Endodermal cell (in vitro differentiated cells): ENCODE measurements around the gene LDAH. TPM values are rescaled to one million over a fixed set of nuclear protein-coding genes. Genes with fewer than 3 reads are reported as not detected.

Experiments
- DNase-seq: peaks from one replicate; pipeline ENCODE4 v3.0.0-alpha.2; 2017
- H3K27ac ChIP-seq: 2 replicates; pipeline ENCODE4 v1.5.1; 2013; ENCODE audit warnings: mild to moderate bottlenecking, low read depth, low read length, moderate library complexity
- H3K27me3 ChIP-seq: 2 replicates; pipeline ENCODE4 v1.6.1; 2013; ENCODE audit warnings: mild to moderate bottlenecking, low read length, moderate library complexity; ENCODE audit not compliant: insufficient read depth, control insufficient read depth, poor library complexity, severe bottlenecking
- H3K36me3 ChIP-seq: 2 replicates; pipeline ENCODE4 v1.7.0; 2013; ENCODE audit warnings: mild to moderate bottlenecking, low read length, moderate library complexity; ENCODE audit not compliant: control insufficient read depth, insufficient read depth
- H3K4me1 ChIP-seq: one replicate; pipeline ENCODE4 v1.7.0; 2013; ENCODE audit warnings: low read length; ENCODE audit not compliant: control insufficient read depth, insufficient read depth
- H3K4me3 ChIP-seq: 2 replicates; pipeline ENCODE4 v1.5.1; 2013; ENCODE audit warnings: mild to moderate bottlenecking, low read length, moderate library complexity
- H3K9ac ChIP-seq: 2 replicates; pipeline ENCODE4 v1.6.1; 2013; ENCODE audit warnings: mild to moderate bottlenecking, low read length, moderate library complexity; ENCODE audit not compliant: poor library complexity, severe bottlenecking; ENCODE audit errors: extremely low read depth
- H3K9me3 ChIP-seq: 2 replicates; pipeline ENCODE4 v1.6.1; 2013; ENCODE audit warnings: mild to moderate bottlenecking, low read length, moderate library complexity; ENCODE audit not compliant: control insufficient read depth
- H3K27ac Mint-ChIP-seq: 2 replicates; pipeline ENCODE4 v1.8.0; 2020; ENCODE audit warnings: mixed read lengths
- H3K27me3 Mint-ChIP-seq: 2 replicates; pipeline ENCODE4 v1.8.0; 2021; ENCODE audit warnings: mild to moderate bottlenecking, mixed read lengths; ENCODE audit not compliant: insufficient read depth
- H3K36me3 Mint-ChIP-seq: 2 replicates; pipeline ENCODE4 v1.8.0; 2020; ENCODE audit warnings: low read depth, mixed read lengths
- H3K4me1 Mint-ChIP-seq: 2 replicates; pipeline ENCODE4 v1.8.0; 2020; ENCODE audit warnings: mixed read lengths
- H3K4me3 Mint-ChIP-seq: 2 replicates; pipeline ENCODE4 v1.8.0; 2020; ENCODE audit warnings: mild to moderate bottlenecking, moderate library complexity, mixed read lengths
- H3K9me3 Mint-ChIP-seq: 2 replicates; pipeline ENCODE4 v1.8.0; 2020; ENCODE audit warnings: mild to moderate bottlenecking, mixed read lengths
- CTCF ChIP-seq: fragments of 200-600 bp; sonication (generic); conservative IDR thresholded peaks from 2 replicates; pipeline ENCODE4 v1.5.0; 2021; ENCODE audit warnings: antibody characterized with exemption, mild to moderate bottlenecking
- WGBS, 2 experiments: methylation state at CpG; one replicate each; pipeline versions ENCODE4 v1.1.5 to v1.1.7; 2013; ENCODE audit warnings: missing lambda C conversion rate in 2 of 2, mixed read lengths in 1 of 2; ENCODE audit not compliant: insufficient coverage in 1 of 2, insufficient read length in 1 of 2; 5-methylcytosine and 5-hydroxymethylcytosine counted together
- total RNA-seq, 2 donors: library from RNA; stranded (reverse); fragmentation: NEBNext Ultra II Directional in 1 of 2; extraction: Animal tissue kit (Norgen Biotek cat#: 25700) in 1 of 2; gene quantifications; 2 replicates in 1 of 2; 3 replicates in 1 of 2; pipeline ENCODE4 v1.2.1, GENCODE V29; 2021

LDAH gene
- total RNA-seq, 2 donors from 2014 or later, result 28.7 to 42.2 TPM

- Histone ChIP-seq H3K27me3 (peaks cover 8% of the 10 kb centered on the region), H3K4me1 (no peaks in the 10 kb centered on the region), H3K9me3 (no peaks in the 10 kb centered on the region), H3K4me3 (no peak overlapping the region), H3K9ac (no peak overlapping the region), H3K27ac (no peak overlapping the region), H3K36me3 (peaks cover under 1% of the 10 kb centered on the region)
- H3K36me3 Mint-ChIP-seq, result peaks cover 8% of the 10 kb centered on the region
- no peaks in the 10 kb centered on the region for H3K9me3 Mint-ChIP-seq
- no peak for TF ChIP-seq CTCF
- H3K27me3 Mint-ChIP-seq, result peaks cover 3% of the 10 kb centered on the region
- H3K4me3 Mint-ChIP-seq, result no peak overlapping the region
- 85 to 93% methylated on average over 4 of the region's 4 CpGs for WGBS, 2 experiments
- DNase-seq, result no peak
- no peak overlapping the region for H3K27ac Mint-ChIP-seq
- peaks cover 13% of the 10 kb centered on the region for H3K4me1 Mint-ChIP-seq
Measured at GRCh38 chr2:20648206-20648605, 174.7 kb downstream of the LDAH start.

- peaks cover 1% of the 10 kb centered on the region for H3K27me3 Mint-ChIP-seq
- H3K4me1 ChIP-seq, result no peaks in the 10 kb centered on the region
- peaks cover 5% of the 10 kb centered on the region for H3K36me3 ChIP-seq
- no peaks in the 10 kb centered on the region for H3K9me3 ChIP-seq
- DNase-seq, result no peak
- 90 to 97% methylated on average over 5 to 8 of the region's 8 CpGs for WGBS, 2 experiments
- no peaks in the 10 kb centered on the region for H3K9me3 Mint-ChIP-seq
- peaks cover 13% of the 10 kb centered on the region for H3K4me1 Mint-ChIP-seq
- peaks cover 7% of the 10 kb centered on the region for H3K27me3 ChIP-seq
- no peak overlapping the region for H3K27ac ChIP-seq
- no peak overlapping the region for H3K4me3 ChIP-seq
- no peak for TF ChIP-seq CTCF
- H3K4me3 Mint-ChIP-seq, result no peak overlapping the region
- H3K9ac ChIP-seq, result no peak overlapping the region
- no peak overlapping the region for H3K27ac Mint-ChIP-seq
- peaks cover 8% of the 10 kb centered on the region for H3K36me3 Mint-ChIP-seq
Measured at GRCh38 chr2:20647738-20648137, 175.2 kb downstream of the LDAH start.

- Mint-ChIP-seq H3K27me3 (no peaks in the 10 kb centered on the region), H3K9me3 (no peaks in the 10 kb centered on the region), H3K27ac (no peak overlapping the region), H3K36me3 (peaks cover 8% of the 10 kb centered on the region), H3K4me1 (peaks cover 13% of the 10 kb centered on the region), H3K4me3 (no peak overlapping the region)
- DNase-seq, result no peak
- 93 to 100% methylated on average over 2 to 3 of the region's 3 CpGs for WGBS, 2 experiments
- no peak overlapping the region for H3K4me3 ChIP-seq
- H3K27me3 ChIP-seq, result peaks cover 2% of the 10 kb centered on the region
- no peak for TF ChIP-seq CTCF
- H3K9ac ChIP-seq, result no peak overlapping the region
- no peak overlapping the region for H3K27ac ChIP-seq
- no peaks in the 10 kb centered on the region for H3K9me3 ChIP-seq
- peaks cover 5% of the 10 kb centered on the region for H3K36me3 ChIP-seq
- no peaks in the 10 kb centered on the region for H3K4me1 ChIP-seq
Measured at GRCh38 chr2:20647211-20647610, 175.7 kb downstream of the LDAH start.
